ENCODE results near the gene MXD4. TPM values are rescaled to one million over a fixed set of nuclear protein-coding genes. Genes with fewer than 3 reads are reported as not detected.

The MXD4 gene
- total RNA-seq, 6 donors from 2014 or later: 50.1 to 135 (median 76.4) TPM

DNA sequence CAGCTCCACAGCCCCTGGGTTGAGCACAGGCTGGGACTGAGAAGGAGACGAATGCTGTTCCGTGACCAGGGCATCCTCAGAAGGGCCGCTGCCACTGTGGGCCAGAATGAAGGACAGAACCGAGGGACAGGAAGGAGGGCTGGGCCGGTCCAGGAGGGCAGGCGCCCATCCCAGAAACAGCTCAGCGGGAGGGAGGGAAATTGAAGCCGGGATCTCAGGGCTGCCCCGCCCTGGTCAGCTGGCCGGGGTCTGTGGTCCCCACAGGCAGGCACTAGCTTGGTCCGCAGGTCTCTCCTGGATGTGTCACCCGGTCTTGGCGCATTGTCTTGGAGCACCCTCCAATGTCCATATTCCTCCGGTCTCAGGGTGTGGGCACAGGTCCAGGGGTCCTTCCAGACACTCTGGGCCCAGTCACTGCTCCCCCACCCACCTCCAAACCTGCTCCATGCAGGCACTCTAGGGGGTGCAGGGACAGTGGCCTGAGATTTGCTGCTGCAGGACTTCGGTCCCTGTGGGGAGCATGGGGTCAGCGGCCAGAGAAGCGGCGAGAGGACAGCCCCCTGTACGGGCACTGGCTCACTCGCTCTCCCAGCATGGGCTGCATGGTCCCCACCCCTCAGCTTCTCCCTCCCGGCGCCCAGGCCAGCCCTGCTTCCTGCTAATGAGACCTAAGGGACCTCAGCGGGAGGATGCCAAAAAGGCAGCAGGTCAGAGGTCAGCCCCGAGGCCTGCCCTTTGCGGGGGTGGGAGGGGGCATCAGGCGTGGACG lies 23.9 kb upstream of the MXD4 start:
- no peak overlapping the region for H3K4me3 ChIP-seq
- peak in 1 of 2 donors; percentile 63 for DNase-seq

GRCh38 chr4:2284934-2285612 lies 23.2 kb upstream of the MXD4 start:
- 63 to 74% methylated on average over 2 to 15 of the region's 15 CpGs for WGBS, 2 donors
- TF ChIP-seq POLR2A (IDR thresholded peaks at IDR 0.05): no peak
- TF ChIP-seq EP300 (IDR thresholded peaks at IDR 0.05): no peak
- no peak for TF ChIP-seq CTCF (IDR thresholded peaks at IDR 0.05)
- TF ChIP-seq POLR2AphosphoS5 (IDR thresholded peaks at IDR 0.05): no peak
- Histone ChIP-seq H3K4me3 (no peak overlapping the region), H3K27ac (no peak overlapping the region), H3K36me3 (no peaks in the 10 kb centered on the region), H3K27me3 (no peaks in the 10 kb centered on the region), H3K4me1 (no peaks in the 10 kb centered on the region), H3K9me3 (no peaks in the 10 kb centered on the region)
- ATAC-seq (ENCODE audit: low FRiP score in 2 of 2) (no peak), DNase-seq (peak in 1 of 2 donors; percentile 68)

More for the DNA sequence above, 23.9 kb upstream of the MXD4 start:
- no peaks in the 10 kb centered on the region for H3K27me3 ChIP-seq
- peak in 1 of 2 donors; percentile 2 for ATAC-seq (ENCODE audit: low FRiP score in 2 of 2)
- WGBS, 2 donors: 80 to 88% methylated on average over 18 to 19 of the region's 27 CpGs
- H3K27ac ChIP-seq: no peak overlapping the region
- H3K36me3 ChIP-seq: no peaks in the 10 kb centered on the region
- peaks cover 0 to 5% (median 0%) of the 10 kb centered on the region in 4 donors for H3K4me1 ChIP-seq
- TF ChIP-seq CTCF (IDR thresholded peaks at IDR 0.05) (no peak), POLR2A (IDR thresholded peaks at IDR 0.05) (no peak), POLR2AphosphoS5 (IDR thresholded peaks at IDR 0.05) (no peak), EP300 (IDR thresholded peaks at IDR 0.05) (no peak)
- no peaks in the 10 kb centered on the region for H3K9me3 ChIP-seq

GRCh38 chr4:2284161-2284933 lies 22.4 kb upstream of the MXD4 start:
- no peak for TF ChIP-seq POLR2A (IDR thresholded peaks at IDR 0.05)
- TF ChIP-seq CTCF (IDR thresholded peaks at IDR 0.05): no peak
- TF ChIP-seq EP300 (IDR thresholded peaks at IDR 0.05): no peak
- no peak for TF ChIP-seq POLR2AphosphoS5 (IDR thresholded peaks at IDR 0.05)
- WGBS, 2 donors: 92 to 96% methylated on average over 21 to 22 of the region's 23 CpGs
- H3K27ac ChIP-seq: no peak overlapping the region
- no peaks in the 10 kb centered on the region for H3K9me3 ChIP-seq
- ATAC-seq (ENCODE audit: low FRiP score in 2 of 2): no peak
- no peak overlapping the region for H3K4me3 ChIP-seq
- DNase-seq: no peak
- H3K4me1 ChIP-seq: no peaks in the 10 kb centered on the region
- no peaks in the 10 kb centered on the region for H3K36me3 ChIP-seq
- no peaks in the 10 kb centered on the region for H3K27me3 ChIP-seq

GRCh38 chr4:2283199-2283711 lies 21.3 kb upstream of the MXD4 start:
- TF ChIP-seq EP300 (IDR thresholded peaks at IDR 0.05): no peak
- no peak for TF ChIP-seq CTCF (IDR thresholded peaks at IDR 0.05)
- TF ChIP-seq POLR2A (IDR thresholded peaks at IDR 0.05): no peak
- no peak for TF ChIP-seq POLR2AphosphoS5 (IDR thresholded peaks at IDR 0.05)
- WGBS, 2 donors: 95% methylated on average over 3 of the region's 3 CpGs
- Histone ChIP-seq H3K27me3 (no peaks in the 10 kb centered on the region), H3K36me3 (no peaks in the 10 kb centered on the region), H3K4me1 (no peaks in the 10 kb centered on the region), H3K4me3 (no peak overlapping the region), H3K27ac (no peak overlapping the region), H3K9me3 (no peaks in the 10 kb centered on the region)
- ATAC-seq (ENCODE audit: low FRiP score in 2 of 2) (no peak), DNase-seq (no peak)

All from upper lobe of left lung (tissue), 6 donors.